IPS-NIHi7 (cell line): ENCODE results near the gene ITGA2B.
"Not testable (repeated sequence)": the region's sequence is repeated elsewhere in the genome, so short reads cannot be mapped to it uniquely, and the experiment has no call there.

Experiments
- DNase-seq: peaks from one replicate; pipeline ENCODE4 v3.0.0; 2012; ENCODE audit warnings: mixed read lengths; ENCODE audit errors: extremely low spot score

Gene ITGA2B

DNA sequence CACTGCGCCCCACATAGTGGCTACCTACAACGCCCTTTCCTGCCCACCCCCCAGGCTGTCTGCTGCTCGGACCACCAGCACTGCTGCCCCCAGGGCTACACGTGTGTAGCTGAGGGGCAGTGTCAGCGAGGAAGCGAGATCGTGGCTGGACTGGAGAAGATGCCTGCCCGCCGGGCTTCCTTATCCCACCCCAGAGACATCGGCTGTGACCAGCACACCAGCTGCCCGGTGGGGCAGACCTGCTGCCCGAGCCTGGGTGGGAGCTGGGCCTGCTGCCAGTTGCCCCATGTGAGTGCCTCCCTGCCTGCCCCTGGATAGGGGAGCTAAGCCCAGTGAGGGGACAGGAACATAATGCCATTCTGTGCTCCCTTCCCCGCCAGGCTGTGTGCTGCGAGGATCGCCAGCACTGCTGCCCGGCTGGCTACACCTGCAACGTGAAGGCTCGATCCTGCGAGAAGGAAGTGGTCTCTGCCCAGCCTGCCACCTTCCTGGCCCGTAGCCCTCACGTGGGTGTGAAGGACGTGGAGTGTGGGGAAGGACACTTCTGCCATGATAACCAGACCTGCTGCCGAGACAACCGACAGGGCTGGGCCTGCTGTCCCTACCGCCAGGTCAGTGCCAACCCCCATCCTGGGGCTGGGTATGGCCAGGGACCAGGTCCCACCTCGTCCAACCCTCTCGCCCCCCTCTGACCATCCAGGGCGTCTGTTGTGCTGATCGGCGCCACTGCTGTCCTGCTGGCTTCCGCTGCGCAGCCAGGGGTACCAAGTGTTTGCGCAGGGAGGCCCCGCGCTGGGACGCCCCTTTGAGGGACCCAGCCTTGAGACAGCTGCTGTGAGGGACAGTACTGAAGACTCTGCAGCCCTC, 37.3 kb downstream of the ITGA2B start:
- DNase-seq = no peak

DNA sequence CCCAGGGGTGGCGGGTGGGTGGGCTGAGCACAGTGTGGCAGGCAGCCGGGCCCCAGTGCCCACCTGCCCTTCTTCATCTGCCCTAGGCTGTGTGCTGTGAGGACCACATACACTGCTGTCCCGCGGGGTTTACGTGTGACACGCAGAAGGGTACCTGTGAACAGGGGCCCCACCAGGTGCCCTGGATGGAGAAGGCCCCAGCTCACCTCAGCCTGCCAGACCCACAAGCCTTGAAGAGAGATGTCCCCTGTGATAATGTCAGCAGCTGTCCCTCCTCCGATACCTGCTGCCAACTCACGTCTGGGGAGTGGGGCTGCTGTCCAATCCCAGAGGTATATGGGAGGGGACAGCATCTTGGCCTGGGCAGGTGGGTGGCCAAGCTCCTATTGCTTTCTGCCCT, 38.0 kb downstream of the ITGA2B start:
- no peak for DNase-seq

DNA sequence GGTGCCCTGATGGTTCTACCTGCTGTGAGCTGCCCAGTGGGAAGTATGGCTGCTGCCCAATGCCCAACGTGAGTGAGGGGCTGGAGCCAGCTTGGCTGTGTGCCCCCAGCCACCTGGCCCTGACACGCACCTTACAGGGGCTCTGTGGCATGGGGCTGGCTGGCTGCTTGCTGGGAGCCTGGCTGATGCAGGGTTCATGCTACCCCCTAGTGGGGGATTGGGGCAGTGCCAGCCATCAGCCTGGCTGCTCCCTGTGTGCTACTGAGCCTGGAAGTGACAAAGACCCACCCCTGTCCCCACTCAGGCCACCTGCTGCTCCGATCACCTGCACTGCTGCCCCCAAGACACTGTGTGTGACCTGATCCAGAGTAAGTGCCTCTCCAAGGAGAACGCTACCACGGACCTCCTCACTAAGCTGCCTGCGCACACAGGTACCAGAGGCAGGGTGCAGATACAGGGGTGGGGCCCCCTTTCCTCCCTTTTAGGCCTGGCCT, 38.7 kb downstream of the ITGA2B start:
- peak; percentile 83 for DNase-seq

DNA sequence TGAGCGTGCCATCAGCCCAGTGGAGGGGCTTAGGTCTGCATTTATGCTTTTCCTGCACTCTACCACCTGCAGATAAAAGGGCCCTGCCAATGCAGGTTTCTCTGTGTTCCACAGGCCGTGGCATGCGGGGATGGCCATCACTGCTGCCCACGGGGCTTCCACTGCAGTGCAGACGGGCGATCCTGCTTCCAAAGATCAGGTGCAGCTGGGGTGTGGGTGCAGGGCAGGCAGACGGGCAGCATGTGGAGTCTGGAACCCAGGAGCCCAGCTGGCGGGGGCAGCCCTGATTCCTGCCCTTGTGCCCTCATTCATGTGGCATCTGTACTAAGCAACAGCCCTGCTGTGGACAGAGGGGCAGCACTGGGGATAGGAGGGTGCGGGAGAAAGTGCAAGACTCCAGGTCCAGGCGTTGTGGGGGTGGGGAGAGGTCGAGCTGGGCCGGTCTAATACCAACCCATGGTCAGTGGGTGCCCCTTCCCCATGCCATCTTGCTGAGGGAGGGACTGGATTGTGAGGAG, 39.8 kb downstream of the ITGA2B start:
- no peak for DNase-seq

DNA sequence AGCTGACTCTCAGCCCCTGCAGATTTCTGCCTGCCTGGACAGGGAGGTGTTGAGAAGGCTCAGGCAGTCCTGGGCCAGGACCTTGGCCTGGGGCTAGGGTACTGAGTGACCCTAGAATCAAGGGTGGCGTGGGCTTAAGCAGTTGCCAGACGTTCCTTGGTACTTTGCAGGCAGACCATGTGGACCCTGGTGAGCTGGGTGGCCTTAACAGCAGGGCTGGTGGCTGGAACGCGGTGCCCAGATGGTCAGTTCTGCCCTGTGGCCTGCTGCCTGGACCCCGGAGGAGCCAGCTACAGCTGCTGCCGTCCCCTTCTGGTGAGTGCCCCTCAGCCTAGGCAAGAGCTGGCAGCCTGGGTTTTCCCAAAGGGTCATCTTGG, 40.5 kb downstream of the ITGA2B start:
- DNase-seq = no peak

DNA sequence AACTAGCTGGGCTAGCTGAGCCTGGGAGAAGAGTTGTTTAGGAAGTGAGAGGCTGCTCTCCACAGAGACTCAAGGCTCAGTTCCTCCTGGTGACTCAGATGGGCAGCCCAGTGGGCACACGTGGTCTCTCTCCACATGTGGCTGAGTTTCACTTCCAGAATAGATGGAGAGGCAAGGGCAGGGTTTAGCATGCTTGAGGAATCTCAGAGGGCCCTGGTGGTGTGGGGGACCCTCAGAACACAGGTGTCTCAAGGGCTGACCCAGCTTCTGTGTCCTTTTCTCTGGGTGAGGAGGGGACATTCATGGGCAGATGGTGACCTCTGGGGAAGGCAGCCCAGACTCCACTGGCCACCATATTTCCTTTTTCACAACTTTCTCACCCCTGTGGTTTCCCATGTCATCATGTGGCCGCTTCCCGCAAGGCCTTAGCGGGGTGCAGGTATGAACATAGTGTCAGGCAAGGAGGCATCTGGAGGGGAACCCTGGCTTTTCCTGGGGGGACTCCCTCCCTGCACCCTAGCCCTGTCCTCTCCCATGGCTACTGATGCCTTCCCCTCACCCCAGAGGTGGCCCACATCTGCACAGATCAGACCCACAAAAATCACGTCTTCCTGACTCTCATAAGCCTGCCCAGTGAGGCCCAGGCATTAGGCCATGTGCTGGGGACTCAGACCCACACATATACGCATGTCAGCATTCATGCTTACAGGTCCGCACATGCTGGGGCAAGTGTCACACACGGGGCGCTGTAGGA, 41.0 kb downstream of the ITGA2B start:
- no peak for DNase-seq

DNA sequence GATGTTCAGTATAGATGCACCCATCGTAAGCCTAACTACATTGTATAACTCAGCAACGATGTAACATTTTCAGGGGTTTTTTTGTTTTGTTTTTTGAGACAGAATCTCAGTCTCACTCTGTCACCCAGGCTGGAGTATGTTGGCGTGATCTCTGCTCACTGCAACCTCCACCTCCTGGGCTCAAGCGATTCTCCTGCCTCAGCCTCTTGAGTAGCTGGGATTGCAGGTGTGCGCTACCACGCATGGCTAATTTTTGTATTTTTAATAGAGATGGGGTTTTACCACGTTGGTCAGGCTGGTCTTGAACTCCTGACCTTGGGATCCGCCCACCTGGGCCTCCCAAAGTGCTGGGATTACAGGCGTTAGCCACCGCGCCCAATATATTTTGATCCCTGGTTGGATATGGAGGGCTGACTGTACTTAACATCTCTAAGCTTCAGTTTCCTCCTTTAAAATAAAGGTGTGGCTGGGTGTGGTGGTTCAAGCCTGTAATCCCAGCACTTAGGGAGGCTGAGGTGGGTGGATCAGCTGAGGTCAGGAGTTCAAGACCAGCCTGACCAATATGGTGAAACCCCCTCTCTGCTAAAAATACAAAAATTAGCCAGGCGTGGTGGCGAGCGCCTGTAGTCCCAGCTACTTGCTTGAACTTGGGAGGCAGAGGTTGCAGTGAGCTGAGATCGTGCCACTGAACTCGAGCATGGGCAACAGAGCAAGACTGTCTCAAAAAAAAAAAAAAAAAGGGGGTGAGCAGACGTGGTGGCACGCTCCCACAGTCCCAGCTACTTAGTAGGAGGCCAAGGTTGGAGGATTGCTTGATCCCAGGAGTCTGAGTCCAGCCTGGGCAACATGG, 42.0 kb downstream of the ITGA2B start:
- not testable (repeated sequence) for DNase-seq

DNA sequence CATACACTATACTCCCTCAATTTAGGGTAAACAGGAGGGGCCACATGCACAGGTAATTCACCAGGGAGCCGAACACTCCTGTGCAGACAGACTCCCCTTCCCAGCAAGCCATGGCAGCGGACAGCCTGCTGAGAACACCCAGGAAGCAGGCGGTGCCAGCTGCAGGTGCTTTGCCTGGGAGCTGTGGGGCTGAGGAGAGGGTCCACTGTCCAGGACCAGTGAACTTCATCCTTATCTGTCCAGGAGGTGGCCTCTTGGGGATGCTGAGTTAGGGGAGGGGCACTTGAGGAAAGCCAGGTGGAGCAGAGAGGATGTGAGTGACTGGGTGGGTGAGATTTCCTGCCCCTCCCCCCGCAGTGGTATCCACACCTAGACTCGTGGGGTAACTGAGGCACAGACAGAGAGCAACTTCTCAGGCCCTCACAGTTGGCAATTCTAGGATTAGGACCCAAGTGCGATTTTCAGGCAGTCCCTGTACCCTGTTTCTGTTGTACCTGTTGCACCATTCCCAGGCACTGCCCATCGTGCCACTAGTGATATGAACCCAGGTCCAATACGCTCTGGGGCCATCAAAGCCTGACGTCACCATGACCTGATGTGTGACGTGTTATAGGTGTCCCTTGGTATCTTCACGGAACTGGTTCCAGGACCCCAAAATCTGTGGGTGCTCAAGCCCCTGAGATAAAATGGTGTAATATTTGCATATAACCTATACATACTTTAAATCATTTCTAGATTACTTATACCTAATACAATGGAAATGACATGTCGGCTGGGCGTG, 43.2 kb downstream of the ITGA2B start:
- no peak for DNase-seq

DNA sequence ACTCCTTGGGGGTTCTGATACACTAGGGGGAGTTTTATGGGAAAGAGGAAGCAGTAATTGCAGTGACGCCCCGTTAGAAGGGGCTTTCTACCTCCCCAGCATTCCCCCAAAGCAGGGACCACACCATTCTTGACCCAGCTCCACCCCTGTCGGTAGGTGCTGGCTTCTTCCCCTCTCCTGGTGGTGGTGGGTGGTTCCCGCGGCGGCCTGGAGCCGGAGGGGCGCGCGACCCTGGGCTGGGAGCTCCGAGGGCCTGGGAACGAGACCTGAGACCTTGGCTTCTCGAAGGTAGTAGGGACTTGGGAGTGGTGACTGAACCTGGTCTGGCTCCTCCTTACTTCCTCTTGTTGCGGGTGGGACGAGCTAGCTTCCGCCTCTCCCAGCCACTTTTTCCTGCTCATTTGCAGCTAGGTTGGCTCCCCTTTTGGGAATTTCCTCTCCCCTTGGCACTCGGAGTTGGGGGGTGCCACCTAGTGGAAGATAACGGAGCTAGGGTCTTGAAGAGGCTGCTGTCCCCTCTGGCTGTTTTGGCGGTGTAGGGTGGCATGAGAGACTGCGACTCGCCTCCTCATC, 43.9 kb downstream of the ITGA2B start:
- DNase-seq = peak; percentile 73

DNA sequence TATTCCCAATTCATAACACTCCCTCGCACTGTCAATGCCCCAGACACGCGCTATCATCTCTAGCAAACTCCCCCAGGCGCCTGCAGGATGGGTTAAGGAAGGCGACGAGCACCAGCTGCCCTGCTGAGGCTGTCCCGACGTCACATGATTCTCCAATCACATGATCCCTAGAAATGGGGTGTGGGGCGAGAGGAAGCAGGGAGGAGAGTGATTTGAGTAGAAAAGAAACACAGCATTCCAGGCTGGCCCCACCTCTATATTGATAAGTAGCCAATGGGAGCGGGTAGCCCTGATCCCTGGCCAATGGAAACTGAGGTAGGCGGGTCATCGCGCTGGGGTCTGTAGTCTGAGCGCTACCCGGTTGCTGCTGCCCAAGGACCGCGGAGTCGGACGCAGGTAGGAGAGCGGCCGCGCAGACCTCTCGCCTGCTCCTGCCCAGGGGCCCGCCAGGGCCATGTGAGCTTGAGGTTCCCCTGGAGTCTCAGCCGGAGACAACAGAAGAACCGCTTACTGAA, 44.5 kb downstream of the ITGA2B start, which contains the start of gene GRN:
Gene GRN, plus strand, starts transcription at position 364 of the 515 bp plus-strand sequence. CDS start 3,863 bp downstream, outside the sequence.
- peak; percentile 99 for DNase-seq

DNA sequence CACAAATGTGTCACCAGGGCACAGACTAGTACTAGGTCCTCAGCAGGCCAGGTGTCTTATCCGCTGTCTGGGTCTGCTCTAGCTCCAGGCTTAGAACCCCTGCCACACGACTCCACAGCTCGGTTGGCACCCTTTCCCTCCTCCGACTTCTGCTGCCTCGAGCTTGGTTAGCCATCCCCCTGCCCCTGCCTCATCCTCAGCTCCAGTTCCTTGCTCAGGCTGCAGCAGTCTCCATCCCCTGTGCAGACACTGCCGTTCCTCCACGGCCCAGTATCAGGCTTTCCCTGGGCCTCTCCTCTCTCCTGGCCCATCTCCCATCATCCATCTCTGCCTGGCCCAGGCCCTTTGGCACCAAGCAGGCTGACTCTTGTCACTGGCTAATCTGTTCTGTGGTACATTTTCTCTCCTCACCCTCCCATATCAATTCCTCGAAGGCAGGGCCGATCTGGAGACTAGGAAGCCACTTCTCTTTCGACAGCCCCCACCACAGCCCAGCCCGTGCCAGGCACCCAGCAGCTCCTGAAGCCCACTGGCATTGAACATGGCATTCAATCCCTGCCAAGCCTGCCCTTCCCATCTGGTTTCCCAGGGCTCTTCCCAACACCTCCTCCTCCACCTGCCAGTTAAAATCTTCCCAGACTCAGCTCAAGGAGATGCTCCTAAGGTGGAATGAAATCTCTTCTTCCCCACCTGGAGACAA, 45.8 kb downstream of the ITGA2B start:
- DNase-seq = no peak

DNA sequence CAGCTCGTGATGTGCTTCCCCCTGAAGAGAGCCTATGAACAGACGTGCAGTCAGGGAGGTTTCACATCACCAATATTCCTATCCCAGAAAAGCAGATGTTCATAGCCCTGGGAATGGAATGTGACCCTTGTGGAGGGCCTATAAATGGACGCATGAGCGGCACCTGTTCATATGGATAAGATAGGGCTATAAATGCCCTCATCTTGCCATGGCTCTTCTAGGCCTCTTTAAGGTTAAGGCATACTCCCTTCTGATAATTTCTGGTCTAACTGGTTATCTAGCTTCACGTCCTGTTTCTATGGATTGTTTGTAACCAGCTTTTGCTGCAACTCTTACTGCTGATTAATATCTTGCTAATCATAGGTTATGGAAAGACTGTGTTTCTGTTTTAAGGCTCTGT, 48.9 kb downstream of the ITGA2B start:
- not testable (repeated sequence) for DNase-seq

DNA sequence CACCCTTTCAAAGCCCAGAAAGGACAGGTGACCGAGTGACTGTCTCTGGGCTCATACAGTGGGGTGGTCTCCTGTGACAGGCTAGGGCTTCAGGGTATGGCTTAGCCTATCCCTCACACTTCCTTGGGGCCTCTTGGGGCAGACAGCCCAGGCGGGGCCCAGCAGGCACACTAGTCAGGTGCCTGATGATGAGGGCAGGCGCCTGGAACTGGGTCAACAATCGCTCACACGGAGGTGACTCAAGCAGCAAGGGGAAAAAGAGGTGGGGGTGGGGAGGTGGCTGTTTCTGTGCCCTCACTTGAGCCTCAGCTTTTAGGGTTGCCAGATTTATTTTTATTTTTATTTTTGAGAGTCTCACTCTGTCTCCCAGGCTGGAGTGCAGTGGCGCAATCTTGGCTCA, 50.7 kb downstream of the ITGA2B start:
- DNase-seq = no peak

DNA sequence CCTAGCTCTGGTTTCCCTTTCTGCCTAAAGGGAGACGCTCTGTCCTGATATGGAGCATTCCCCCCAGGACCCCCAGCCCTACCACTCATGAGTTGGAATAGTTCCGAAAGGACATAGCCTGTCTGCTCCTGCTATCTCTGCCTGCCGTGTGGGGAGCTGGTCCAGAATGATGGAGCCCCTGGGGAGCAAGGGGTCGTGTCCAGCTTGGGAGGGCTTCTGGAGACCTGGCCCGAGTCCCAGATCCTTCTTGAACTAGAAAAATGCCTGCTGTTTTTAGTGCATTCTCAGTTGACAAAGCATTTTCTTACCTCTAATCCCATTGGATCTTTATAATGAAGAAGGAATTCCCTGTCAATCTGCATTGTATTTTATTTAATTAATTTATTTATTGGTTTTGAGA, 53.5 kb downstream of the ITGA2B start:
- no peak for DNase-seq

DNA sequence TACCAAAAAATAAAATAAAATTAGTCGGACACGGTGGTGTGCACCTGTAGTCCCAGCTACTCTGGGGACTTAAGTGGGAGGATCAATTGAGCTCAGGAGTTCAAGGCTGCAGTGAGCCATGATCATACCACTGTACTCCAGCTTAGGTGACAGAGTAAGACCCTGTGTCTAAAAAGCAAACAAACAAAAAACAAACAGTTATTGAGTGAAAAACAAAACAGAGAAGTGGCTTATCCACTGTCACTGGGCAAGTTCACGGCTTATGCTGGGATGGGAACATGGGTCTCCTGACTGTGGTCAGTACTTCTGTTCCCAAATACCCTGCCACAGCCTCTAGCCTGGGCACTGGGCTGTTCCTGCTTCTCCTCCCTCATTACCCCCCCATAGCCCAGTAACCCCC, 53.9 kb downstream of the ITGA2B start:
- no peak for DNase-seq

DNA sequence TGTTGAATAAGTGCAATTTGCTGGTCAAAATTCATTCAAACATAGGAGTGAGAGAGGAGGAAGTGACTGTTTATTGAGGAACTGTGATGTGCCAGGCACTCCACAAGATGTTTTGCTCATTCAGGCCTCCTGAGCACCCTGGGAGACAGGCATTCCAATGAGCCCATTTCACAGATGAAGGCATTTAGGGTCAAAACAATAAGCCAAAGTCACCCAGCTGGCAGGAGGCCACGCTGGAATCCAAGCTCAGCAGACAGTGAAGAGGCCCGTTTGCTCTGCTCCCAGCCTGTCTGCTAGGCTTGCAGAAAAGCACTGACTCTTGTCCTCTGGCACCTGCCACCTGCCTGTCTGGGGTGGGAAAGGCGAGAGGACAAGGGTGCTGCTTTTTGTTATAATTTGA, 54.7 kb downstream of the ITGA2B start:
- DNase-seq = no peak

DNA sequence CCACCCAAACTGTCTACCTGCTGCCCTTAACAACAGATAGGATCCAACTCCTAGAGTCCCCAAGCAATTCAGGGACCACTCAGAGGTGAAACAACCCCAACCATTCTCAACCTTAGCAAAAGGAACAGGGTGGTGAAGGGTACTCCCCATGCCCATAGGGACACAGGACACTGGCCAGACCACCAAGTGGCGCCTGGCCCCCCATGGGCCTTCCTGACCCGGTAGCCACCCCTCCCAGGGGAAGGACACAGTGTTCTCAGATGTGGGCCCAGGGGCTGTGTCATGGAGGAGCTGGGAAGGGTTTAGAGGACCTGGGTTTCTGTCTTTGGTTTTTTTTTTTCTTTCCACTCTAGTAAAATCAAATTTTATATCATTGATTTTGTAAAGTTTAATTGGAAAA, 55.1 kb downstream of the ITGA2B start:
- no peak for DNase-seq

DNA sequence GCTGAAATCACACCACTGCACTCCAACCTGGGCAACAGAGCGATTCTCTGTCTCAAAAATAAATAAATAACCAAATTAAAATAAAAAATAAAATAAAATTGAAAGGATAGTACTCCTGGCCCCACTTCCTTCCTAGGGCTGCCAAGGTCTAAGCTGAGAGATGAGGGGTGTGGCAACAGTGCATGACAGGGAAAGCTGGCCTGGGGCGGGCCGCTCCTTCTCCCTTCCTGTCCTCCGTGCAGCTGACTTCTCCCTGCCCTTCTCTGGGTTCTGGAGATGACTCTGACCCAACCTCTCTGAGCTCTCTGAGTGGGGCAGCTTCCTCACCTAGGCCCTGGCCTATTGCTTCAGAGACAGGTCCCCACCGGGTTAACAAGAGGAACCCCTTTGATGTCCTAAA, 56.1 kb downstream of the ITGA2B start:
- DNase-seq = no peak

DNA sequence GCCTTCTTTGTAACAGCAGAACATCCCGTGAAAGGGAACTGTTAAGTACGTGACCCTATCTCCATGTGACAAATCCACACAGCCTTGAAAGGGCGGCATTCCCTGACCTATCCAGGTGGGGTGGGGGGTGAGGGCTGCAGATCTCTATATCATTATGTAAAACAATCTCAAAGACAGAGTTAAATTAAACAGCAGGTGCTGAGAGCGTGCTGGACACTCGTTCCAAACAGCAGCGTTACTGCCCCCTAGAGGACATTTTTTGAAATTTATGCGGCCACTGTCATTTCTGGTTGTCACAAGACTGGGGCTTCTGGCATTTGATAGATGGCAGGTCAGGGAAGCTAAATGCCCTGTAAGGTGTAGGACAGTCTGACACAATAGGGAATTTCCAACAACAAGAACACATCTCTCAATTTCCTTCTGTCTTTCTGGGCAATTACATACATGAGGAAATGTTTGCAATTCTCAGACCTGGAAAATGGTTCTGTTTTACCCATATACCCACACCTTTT, 58.1 kb downstream of the ITGA2B start:
- peak; percentile 70 for DNase-seq
